Astrocyte of the cerebellum (primary cell): ENCODE results near the gene TASP1.

Experiments used
- DNase-seq: peaks from one replicate; pipeline ENCODE4 v3.0.0-alpha.2; 2011; ENCODE audit warnings: low read depth
- H3K4me3 ChIP-seq: 2 replicates; pipeline ENCODE4 v1.5.1; 2011; ENCODE audit warnings: mild to moderate bottlenecking, low read depth, low read length, moderate library complexity
- CTCF ChIP-seq: IDR thresholded peaks from 2 replicates; pipeline ENCODE4 v1.5.1; 2012; ENCODE audit warnings: low read length, low read depth, moderate library complexity, mild to moderate bottlenecking; ENCODE audit errors: missing control alignments
- in situ Hi-C: cut with HindIII; loops from 2 replicates; pipeline ENCODE4 v1.10.0; 2017; ENCODE audit warnings: low sequenced_read_pairs

Gene TASP1

GRCh38 chr20:13424174-13424833 is 214.4 kb downstream of the TASP1 start:
- DNase-seq, result no peak
- no peak for TF ChIP-seq CTCF
- in situ Hi-C loops, result no loop called here
- H3K4me3 ChIP-seq, result no peak overlapping the region

- in situ Hi-C loops, result no loop called here
- H3K4me3 ChIP-seq, result no peak overlapping the region
- DNase-seq, result no peak
- TF ChIP-seq CTCF, result no peak
These were observed 215.1 kb downstream of the TASP1 start for GRCh38 chr20:13423472-13424173.

- in situ Hi-C loops, result no loop called here
- H3K4me3 ChIP-seq, result no peak overlapping the region
- TF ChIP-seq CTCF, result no peak
- no peak for DNase-seq
These were observed 216.1 kb downstream of the TASP1 start for GRCh38 chr20:13422637-13423036.

- H3K4me3 ChIP-seq, result no peak overlapping the region
- no peak for DNase-seq
- no peak for TF ChIP-seq CTCF
- in situ Hi-C loops, result no loop called here
These were observed 218.1 kb downstream of the TASP1 start for GRCh38 chr20:13420625-13421024.

- in situ Hi-C loops, result no loop called here
- no peak for TF ChIP-seq CTCF
- DNase-seq, result no peak
These were observed 219.3 kb downstream of the TASP1 start for GRCh38 chr20:13419477-13419876.

GRCh38 chr20:13418263-13419229 is 220.2 kb downstream of the TASP1 start:
- in situ Hi-C loops, result no loop called here
- no peak for DNase-seq
- no peak for TF ChIP-seq CTCF
- H3K4me3 ChIP-seq, result no peak overlapping the region

More at GRCh38 chr20:13419477-13419876, 219.3 kb downstream of the TASP1 start:
- H3K4me3 ChIP-seq, result no peak overlapping the region
